Liver (tissue), 9 donors: ENCODE data around the gene ANKRD60. TPM values are rescaled to one million over a fixed set of nuclear protein-coding genes. Genes with fewer than 3 reads are reported as not detected.

ENCODE experiments used
- DNase-seq: peaks from one replicate; pipeline ENCODE4 v3.0.0-alpha.2; 2017; ENCODE audit warnings: low spot score
- H3K27ac ChIP-seq, 2 donors: one replicate each; pipeline ENCODE4 v1.7.0; 2013; ENCODE audit warnings: inconsistent platforms in 2 of 2, low read length in 2 of 2, control low read depth in 1 of 2, low read depth in 1 of 2, mild to moderate bottlenecking in 1 of 2
- H3K27me3 ChIP-seq, 4 donors: one replicate each; pipeline versions ENCODE4 v1.6.1 to v1.7.0; 2013; ENCODE audit warnings: low read length in 3 of 4, inconsistent platforms in 1 of 4, mild to moderate bottlenecking in 1 of 4, moderate library complexity in 1 of 4; ENCODE audit not compliant: control insufficient read depth in 4 of 4, insufficient read depth in 4 of 4
- H3K36me3 ChIP-seq, 4 donors: one replicate each; pipeline versions ENCODE4 v1.6.1 to v1.7.0; 2013; ENCODE audit warnings: low read length in 3 of 4, mild to moderate bottlenecking in 3 of 4, low read depth in 1 of 4, moderate library complexity in 1 of 4; ENCODE audit not compliant: control insufficient read depth in 4 of 4, insufficient read depth in 3 of 4
- H3K4me1 ChIP-seq, 4 donors: one replicate each; pipeline versions ENCODE4 v1.6.1 to v1.7.0; 2013; ENCODE audit warnings: low read length in 3 of 4, mild to moderate bottlenecking in 3 of 4, moderate library complexity in 1 of 4; ENCODE audit not compliant: control insufficient read depth in 4 of 4, insufficient read depth in 4 of 4
- H3K4me3 ChIP-seq, 3 donors: one replicate each; pipeline versions ENCODE4 v1.6.1 to v1.7.0; 2013; ENCODE audit warnings: low read length in 3 of 3, control low read depth in 1 of 3, low read depth in 1 of 3, mild to moderate bottlenecking in 1 of 3
- H3K9ac ChIP-seq, 2 donors: one replicate each; pipeline ENCODE4 v1.7.0; 2013; ENCODE audit warnings: low read length in 2 of 2, mild to moderate bottlenecking in 2 of 2, moderate library complexity in 2 of 2, control low read depth in 1 of 2, low read depth in 1 of 2
- H3K9me3 ChIP-seq, 4 donors: one replicate each; pipeline versions ENCODE4 v1.6.1 to v1.7.0; 2013; ENCODE audit warnings: low read length in 3 of 4; ENCODE audit not compliant: control insufficient read depth in 4 of 4
- CTCF ChIP-seq: fragments of 150-350 bp; IDR thresholded peaks from 2 replicates; pipeline ENCODE4 v1.5.1; 2017; ENCODE audit warnings: improper control_type of control experiment, low read depth, low read length; ENCODE audit not compliant: missing input control
- EGR1 ChIP-seq, 2 donors: IDR thresholded peaks; 2 replicates each; pipeline ENCODE4 v1.6.1; 2016 to 2018; ENCODE audit warnings: antibody characterized with exemption in 2 of 2, low read depth in 2 of 2
- FOXA1 ChIP-seq: IDR thresholded peaks from 2 replicates; pipeline ENCODE4 v1.6.1; 2016; ENCODE audit warnings: antibody characterized with exemption
- FOXA2 ChIP-seq: IDR thresholded peaks from 2 replicates; pipeline ENCODE4 v1.6.1; 2016; ENCODE audit warnings: antibody characterized with exemption
- GABPA ChIP-seq, 2 donors: IDR thresholded peaks in 1 of 2; conservative IDR thresholded peaks in 1 of 2; 2 replicates each; pipeline ENCODE4 v1.6.1; 2016; ENCODE audit warnings: antibody characterized with exemption in 2 of 2, mild to moderate bottlenecking in 1 of 2, moderate library complexity in 1 of 2
- HNF4A ChIP-seq, 2 donors: conservative IDR thresholded peaks; 2 replicates each; pipeline ENCODE4 v1.6.1; 2016; ENCODE audit warnings: antibody characterized with exemption in 2 of 2, mild to moderate bottlenecking in 2 of 2
- HNF4G ChIP-seq: IDR thresholded peaks from 2 replicates; pipeline ENCODE4 v1.6.1; 2016; ENCODE audit warnings: antibody characterized with exemption
- JUND ChIP-seq, 2 donors: IDR thresholded peaks; 2 replicates each; pipeline ENCODE4 v1.6.1; 2016; ENCODE audit warnings: antibody characterized with exemption in 2 of 2
- MAX ChIP-seq: IDR thresholded peaks from 2 replicates; pipeline ENCODE4 v1.6.1; 2016; ENCODE audit warnings: antibody characterized with exemption
- NR2F2 ChIP-seq: IDR thresholded peaks from 2 replicates; pipeline ENCODE4 v1.6.1; 2016; ENCODE audit warnings: antibody characterized with exemption
- RAD21 ChIP-seq, 2 donors: IDR thresholded peaks; 2 replicates each; pipeline ENCODE4 v1.6.1; 2016; ENCODE audit warnings: antibody characterized with exemption in 2 of 2, mild to moderate bottlenecking in 2 of 2
- REST ChIP-seq: IDR thresholded peaks from 2 replicates; pipeline ENCODE4 v1.6.1; 2016; ENCODE audit warnings: antibody characterized with exemption, mild to moderate bottlenecking
- RXRA ChIP-seq, 2 donors: IDR thresholded peaks; 2 replicates each; pipeline ENCODE4 v1.6.1; 2017 to 2018; ENCODE audit warnings: antibody characterized with exemption in 2 of 2, mild to moderate bottlenecking in 1 of 2
- SP1 ChIP-seq: IDR thresholded peaks from 2 replicates; pipeline ENCODE4 v1.6.1; 2018; ENCODE audit warnings: antibody characterized with exemption, mild to moderate bottlenecking
- TAF1 ChIP-seq: conservative IDR thresholded peaks from 2 replicates; pipeline ENCODE4 v1.6.1; 2016; ENCODE audit warnings: antibody characterized with exemption, mild to moderate bottlenecking
- ZBTB33 ChIP-seq: IDR thresholded peaks from 2 replicates; pipeline ENCODE4 v1.6.1; 2016; ENCODE audit warnings: antibody characterized with exemption
- WGBS: extraction: QIAGEN DNeasy Blood & Tissue Kit; methylation state at CpG from one replicate; pipeline ENCODE4 v1.1.7; 2013; 5-methylcytosine and 5-hydroxymethylcytosine counted together
- polyA plus RNA-seq, 2 donors: library from polyadenylated mRNA; stranded (reverse) in 1 of 2; unstranded in 1 of 2; fragments of 200-250 nt in 1 of 2; fragments of >200 nt in 1 of 2; fragmentation: Nextera tagmentation in 1 of 2; extraction: Ambion mirVana in 1 of 2; gene quantifications; one replicate each; pipeline versions ENCODE4 v1.2.1 to v1.2.3, GENCODE V29; 2013 to 2015
- total RNA-seq, 2 donors: library from RNA; depleted of rRNA; stranded (reverse); fragments of >200 nt; gene quantifications; one replicate each; pipeline ENCODE4 v1.2.3, GENCODE V29; 2014
- donor health status: healthy.
- donor health status: healthy.
- donor health status: healthy.
- donor health status: healthy.
- donor health status: healthy.

ANKRD60 gene
- total and polyA plus RNA-seq, 4 donors = not detected

DNA sequence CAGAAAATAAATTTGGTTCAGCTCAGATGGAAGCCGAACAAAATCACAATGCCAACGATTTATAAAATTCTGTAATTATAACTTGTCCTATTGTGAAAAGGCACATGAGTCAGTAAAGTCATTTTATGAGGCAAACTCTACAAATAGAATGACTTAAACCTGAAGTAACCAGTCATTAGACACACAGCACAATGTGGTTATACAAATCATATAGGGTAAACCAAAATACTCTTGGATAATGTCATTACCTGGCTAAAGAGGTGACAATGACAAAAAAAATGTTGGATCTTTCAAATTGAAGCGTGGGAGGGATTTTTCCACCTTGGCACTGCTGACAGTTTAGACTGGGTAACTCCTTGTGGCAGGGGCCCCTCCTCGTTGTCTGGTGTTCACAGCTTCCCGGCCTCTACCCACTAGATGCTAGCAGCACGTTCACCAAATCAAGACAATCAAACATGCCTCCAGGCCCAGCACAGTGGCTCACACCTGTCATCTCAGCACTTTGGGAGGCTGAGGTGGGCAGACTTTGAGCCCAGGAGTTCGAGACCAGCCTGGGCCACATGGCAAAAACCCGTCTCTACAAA, 5.0 kb downstream of the ANKRD60 start:
- 75% methylated on average over 8 of the region's 8 CpGs for WGBS
- Histone ChIP-seq H3K9ac (no peak overlapping the region), H3K4me3 (no peak overlapping the region), H3K27me3 (peaks cover 0 to 36% (median 7%) of the 10 kb centered on the region in 4 donors), H3K9me3 (peaks cover 4 to 9% (median 8%) of the 10 kb centered on the region in 4 donors), H3K27ac (no peak overlapping the region), H3K36me3 (no peaks in the 10 kb centered on the region), H3K4me1 (no peaks in the 10 kb centered on the region)
- no peak for TF ChIP-seq CTCF
- no peak for TF ChIP-seq RAD21 (IDR thresholded peaks at IDR 0.05)
- TF ChIP-seq JUND (IDR thresholded peaks at IDR 0.05) = no peak
- no peak for TF ChIP-seq TAF1
- TF ChIP-seq HNF4G = no peak
- no peak for TF ChIP-seq REST
- no peak for TF ChIP-seq ZBTB33
- TF ChIP-seq HNF4A (conservative IDR thresholded peaks at IDR 0.05) = no peak
- no peak for TF ChIP-seq RXRA (IDR thresholded peaks at IDR 0.05)
- no peak for TF ChIP-seq FOXA1
- TF ChIP-seq GABPA (IDR thresholded peaks at IDR 0.05 in 1 of 2, conservative IDR thresholded peaks at IDR 0.05 in 1 of 2) = no peak
- no peak for TF ChIP-seq MAX
- no peak for TF ChIP-seq EGR1 (IDR thresholded peaks at IDR 0.05; ENCODE audit: low read depth in 2 of 2)
- DNase-seq = no peak

DNA sequence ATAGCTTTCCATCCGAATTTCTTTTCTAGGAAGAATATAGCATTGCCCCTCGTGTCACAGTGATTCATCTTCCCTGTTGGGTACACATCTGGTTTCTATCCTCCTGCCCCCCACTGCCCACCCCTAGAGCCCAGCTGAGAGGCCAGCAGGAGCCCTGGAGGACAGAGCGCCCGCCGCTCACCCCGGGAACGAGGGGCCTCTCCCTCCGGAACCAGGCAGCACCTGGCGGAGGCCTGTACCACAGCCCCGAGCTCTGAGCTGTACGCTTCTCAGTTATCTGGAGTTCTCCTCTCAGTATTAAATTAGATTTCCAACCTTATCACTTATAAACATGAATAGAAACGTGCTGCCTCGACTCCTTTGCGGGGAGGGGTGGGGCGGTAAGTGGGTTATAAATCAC, 6.0 kb downstream of the ANKRD60 start:
- 70% methylated on average over 15 of the region's 15 CpGs for WGBS
- H3K4me3 ChIP-seq = no peak overlapping the region
- H3K9me3 ChIP-seq = peaks cover 4 to 11% (median 8%) of the 10 kb centered on the region in 4 donors
- peaks cover 0 to 40% (median 3%) of the 10 kb centered on the region in 4 donors for H3K27me3 ChIP-seq
- no peak for DNase-seq
- H3K9ac ChIP-seq = no peak overlapping the region
- no peak overlapping the region for H3K27ac ChIP-seq
- no peaks in the 10 kb centered on the region for H3K36me3 ChIP-seq
- no peaks in the 10 kb centered on the region for H3K4me1 ChIP-seq
- TF ChIP-seq RAD21 (IDR thresholded peaks at IDR 0.05) (no peak), ZBTB33 (no peak), TAF1 (no peak), CTCF (no peak), FOXA2 (no peak), GABPA (IDR thresholded peaks at IDR 0.05 in 1 of 2, conservative IDR thresholded peaks at IDR 0.05 in 1 of 2) (no peak), HNF4A (conservative IDR thresholded peaks at IDR 0.05) (no peak), SP1 (no peak), NR2F2 (no peak)
